Measurements from ENCODE around the gene PER2. TPM values are rescaled to one million over a fixed set of nuclear protein-coding genes. Genes with fewer than 3 reads are reported as not detected.

PER2 gene
- polyA plus RNA-seq, 4 donors, result 2.2 to 16.5 (median 4.1) TPM

DNA sequence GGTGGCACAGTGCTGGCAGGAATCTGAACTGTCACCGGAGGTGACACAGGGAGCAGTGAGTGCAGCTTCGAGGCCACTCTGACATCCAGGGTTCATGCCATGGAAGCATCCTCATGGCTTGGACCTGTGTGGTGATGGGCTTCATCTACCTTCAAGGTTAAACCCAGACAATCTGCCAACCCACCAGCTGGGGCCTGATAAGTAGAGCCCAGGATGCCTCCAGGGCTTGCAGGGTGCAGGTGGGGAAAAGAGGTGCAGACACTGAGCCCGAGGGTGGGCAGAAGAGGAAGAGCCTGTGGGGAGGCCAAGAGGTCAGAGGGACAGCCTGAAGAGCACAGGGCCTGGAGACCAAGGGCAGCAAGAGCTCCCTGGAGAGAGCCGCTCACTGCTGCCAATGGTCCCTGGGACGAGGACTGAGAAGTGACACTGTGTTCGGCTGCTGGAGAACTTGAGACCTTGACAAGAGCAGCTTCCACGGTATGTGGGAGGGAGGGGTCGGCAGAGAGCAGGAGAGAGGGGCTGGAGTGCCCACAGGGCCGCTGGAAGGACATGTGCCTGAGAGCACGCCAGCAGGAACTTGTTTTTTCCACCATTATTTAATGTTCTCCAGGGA is 40.5 kb downstream of the PER2 start:
- DNase-seq, result no peak
- WGBS, 3 donors, result 80 to 88% (median 87%) methylated on average over 10 of the region's 10 CpGs
- Histone ChIP-seq H3K9me3 (ENCODE audit: control insufficient read depth in 2 of 2, insufficient read depth in 1 of 2, low read depth in 1 of 2, low read length in 1 of 2) (no peaks in the 10 kb centered on the region), H3K4me1 (ENCODE audit: control insufficient read depth in 3 of 3, insufficient read depth in 2 of 3, low read depth in 1 of 3, low read length in 2 of 3) (peaks cover 0 to 7% (median 0%) of the 10 kb centered on the region in 3 donors), H3K27ac (ENCODE audit: low read depth in 1 of 3, low read length in 2 of 3) (no peak overlapping the region), H3K4me3 (ENCODE audit: low read depth in 1 of 3, low read length in 3 of 3) (no peak overlapping the region), H3K27me3 (ENCODE audit: control insufficient read depth in 3 of 3, insufficient read depth in 3 of 3, low read length in 3 of 3) (no peaks in the 10 kb centered on the region), H3K36me3 (ENCODE audit: control insufficient read depth in 3 of 3, insufficient read depth in 2 of 3, low read depth in 1 of 3, low read length in 3 of 3) (peaks cover 3 to 73% (median 12%) of the 10 kb centered on the region in 3 donors)
- no peak for FAIRE-seq

DNA sequence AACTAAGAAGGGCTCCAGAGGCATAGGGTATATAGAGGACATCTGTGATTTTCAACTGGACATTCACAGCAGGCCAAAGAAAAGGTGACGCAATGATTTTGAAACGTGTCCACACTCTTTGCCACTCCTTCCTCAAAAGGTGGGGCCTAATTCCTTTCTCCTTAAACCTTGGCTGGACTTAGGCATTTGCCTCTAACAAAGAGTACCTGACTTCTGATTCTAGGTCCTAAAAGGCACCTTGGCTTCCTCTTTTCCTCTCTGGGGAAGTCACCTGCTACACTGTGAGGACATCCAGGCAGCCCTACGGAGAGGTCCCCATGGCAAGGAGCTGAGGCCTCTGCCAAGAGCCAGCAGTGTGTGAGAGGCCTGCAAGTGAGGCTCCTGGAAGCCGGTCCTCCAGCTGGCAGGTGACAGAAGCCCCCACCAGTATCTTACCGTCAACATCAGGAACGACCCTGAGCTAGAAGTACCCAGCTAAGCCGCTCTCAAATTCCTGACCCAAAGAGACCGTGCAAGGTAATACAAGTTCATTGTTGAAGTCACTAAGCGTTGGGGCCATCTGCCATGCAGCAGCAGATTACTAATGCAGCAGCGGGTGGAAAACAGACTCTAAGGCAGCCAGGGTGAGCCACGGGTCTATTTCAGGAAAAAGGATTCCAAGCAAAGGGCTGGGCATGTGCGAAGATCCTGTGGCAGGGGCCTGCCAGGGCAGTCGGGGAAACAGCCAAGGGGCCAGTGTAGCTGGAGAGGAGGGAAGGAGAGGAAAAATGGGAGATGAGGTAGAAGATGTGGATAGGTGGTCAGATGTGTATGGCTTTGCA is 41.2 kb downstream of the PER2 start:
- DNase-seq, result peak in 1 of 2 donors; percentile 29
- Histone ChIP-seq H3K36me3 (ENCODE audit: control insufficient read depth in 3 of 3, insufficient read depth in 2 of 3, low read depth in 1 of 3, low read length in 3 of 3) (peaks cover 3 to 65% (median 9%) of the 10 kb centered on the region in 3 donors), H3K27me3 (ENCODE audit: control insufficient read depth in 3 of 3, insufficient read depth in 3 of 3, low read length in 3 of 3) (no peaks in the 10 kb centered on the region), H3K9me3 (ENCODE audit: control insufficient read depth in 2 of 2, insufficient read depth in 1 of 2, low read depth in 1 of 2, low read length in 1 of 2) (no peaks in the 10 kb centered on the region), H3K4me3 (ENCODE audit: low read depth in 1 of 3, low read length in 3 of 3) (no peak overlapping the region), H3K4me1 (ENCODE audit: control insufficient read depth in 3 of 3, insufficient read depth in 2 of 3, low read depth in 1 of 3, low read length in 2 of 3) (peaks cover 0 to 15% (median 0%) of the 10 kb centered on the region in 3 donors), H3K27ac (ENCODE audit: low read depth in 1 of 3, low read length in 2 of 3) (no peak overlapping the region)
- 71 to 87% (median 77%) methylated on average over 13 of the region's 13 CpGs for WGBS, 3 donors
- FAIRE-seq, result no peak

DNA sequence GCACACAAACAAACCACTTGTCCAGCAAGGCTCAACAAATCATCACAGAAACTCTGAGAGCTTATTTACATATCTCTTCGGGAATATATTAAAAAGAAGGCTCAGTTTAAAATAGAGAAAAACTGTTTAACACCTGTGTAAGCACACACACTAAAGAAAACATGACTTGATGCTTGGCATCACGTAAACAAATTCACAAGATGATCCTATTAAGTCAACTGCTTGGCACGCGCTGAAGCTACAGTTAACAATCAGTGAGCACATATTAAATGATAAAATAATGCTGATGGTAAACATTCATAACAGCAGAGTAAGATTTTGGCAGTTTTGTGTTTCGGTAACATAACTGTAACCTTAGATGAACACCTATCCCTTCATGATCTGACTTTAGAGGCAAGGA is 44.3 kb downstream of the PER2 start:
- DNase-seq (no peak), FAIRE-seq (no peak)
- H3K27me3 ChIP-seq (ENCODE audit: control insufficient read depth in 3 of 3, insufficient read depth in 3 of 3, low read length in 3 of 3), result no peaks in the 10 kb centered on the region
- H3K36me3 ChIP-seq (ENCODE audit: control insufficient read depth in 3 of 3, insufficient read depth in 2 of 3, low read depth in 1 of 3, low read length in 3 of 3), result peaks cover 0 to 36% (median 5%) of the 10 kb centered on the region in 3 donors
- WGBS, 3 donors, result 89 to 91% (median 90%) methylated on average over 5 of the region's 5 CpGs
- H3K27ac ChIP-seq (ENCODE audit: low read depth in 1 of 3, low read length in 2 of 3), result no peak overlapping the region
- H3K9me3 ChIP-seq (ENCODE audit: control insufficient read depth in 2 of 2, insufficient read depth in 1 of 2, low read depth in 1 of 2, low read length in 1 of 2), result no peaks in the 10 kb centered on the region
- no peak overlapping the region for H3K4me3 ChIP-seq (ENCODE audit: low read depth in 1 of 3, low read length in 3 of 3)
- H3K4me1 ChIP-seq (ENCODE audit: control insufficient read depth in 3 of 3, insufficient read depth in 2 of 3, low read depth in 1 of 3, low read length in 2 of 3), result peaks cover 0 to 26% (median 3%) of the 10 kb centered on the region in 3 donors

DNA sequence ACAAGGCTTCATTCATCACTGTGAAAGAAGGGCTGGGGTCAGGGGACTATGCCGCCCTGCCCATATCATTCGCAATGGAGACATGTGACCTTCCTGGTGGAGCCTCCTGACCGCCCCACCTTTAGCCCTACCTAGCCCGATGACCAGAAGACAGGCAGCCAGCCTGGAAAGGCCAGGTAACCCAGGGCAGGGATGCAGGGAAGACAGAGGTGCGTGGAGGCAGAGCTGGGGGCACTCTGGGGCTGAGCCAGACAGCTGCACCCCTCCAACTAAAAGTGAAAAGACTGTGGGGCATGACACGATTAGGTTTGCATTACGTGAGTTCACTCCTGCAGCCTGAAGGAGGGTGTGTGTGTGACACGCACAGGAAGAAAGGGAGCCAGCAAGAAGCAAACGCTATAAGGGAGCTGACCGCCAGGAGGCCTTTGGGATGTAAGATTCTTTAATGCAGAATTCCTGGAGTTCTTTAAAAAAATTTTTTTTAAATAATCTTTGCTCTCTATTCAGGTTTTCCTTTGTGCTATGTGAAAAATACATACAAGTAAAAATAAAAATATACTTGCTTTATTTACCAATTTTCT is 44.8 kb downstream of the PER2 start:
- peaks cover 0 to 5% (median 0%) of the 10 kb centered on the region in 3 donors for H3K27me3 ChIP-seq (ENCODE audit: control insufficient read depth in 3 of 3, insufficient read depth in 3 of 3, low read length in 3 of 3)
- H3K36me3 ChIP-seq (ENCODE audit: control insufficient read depth in 3 of 3, insufficient read depth in 2 of 3, low read depth in 1 of 3, low read length in 3 of 3), result peaks cover 0 to 32% (median 5%) of the 10 kb centered on the region in 3 donors
- peaks cover 0 to 29% (median 3%) of the 10 kb centered on the region in 3 donors for H3K4me1 ChIP-seq (ENCODE audit: control insufficient read depth in 3 of 3, insufficient read depth in 2 of 3, low read depth in 1 of 3, low read length in 2 of 3)
- 53 to 69% (median 57%) methylated on average over 10 of the region's 10 CpGs for WGBS, 3 donors
- FAIRE-seq (no peak), DNase-seq (no peak)
- H3K4me3 ChIP-seq (ENCODE audit: low read depth in 1 of 3, low read length in 3 of 3), result no peak overlapping the region
- H3K27ac ChIP-seq (ENCODE audit: low read depth in 1 of 3, low read length in 2 of 3), result peak overlapping the region in 2 of 3 donors; percentile 22 to 86
- H3K9me3 ChIP-seq (ENCODE audit: control insufficient read depth in 2 of 2, insufficient read depth in 1 of 2, low read depth in 1 of 2, low read length in 1 of 2), result peaks cover 0 to 4% of the 10 kb centered on the region in 2 donors

DNA sequence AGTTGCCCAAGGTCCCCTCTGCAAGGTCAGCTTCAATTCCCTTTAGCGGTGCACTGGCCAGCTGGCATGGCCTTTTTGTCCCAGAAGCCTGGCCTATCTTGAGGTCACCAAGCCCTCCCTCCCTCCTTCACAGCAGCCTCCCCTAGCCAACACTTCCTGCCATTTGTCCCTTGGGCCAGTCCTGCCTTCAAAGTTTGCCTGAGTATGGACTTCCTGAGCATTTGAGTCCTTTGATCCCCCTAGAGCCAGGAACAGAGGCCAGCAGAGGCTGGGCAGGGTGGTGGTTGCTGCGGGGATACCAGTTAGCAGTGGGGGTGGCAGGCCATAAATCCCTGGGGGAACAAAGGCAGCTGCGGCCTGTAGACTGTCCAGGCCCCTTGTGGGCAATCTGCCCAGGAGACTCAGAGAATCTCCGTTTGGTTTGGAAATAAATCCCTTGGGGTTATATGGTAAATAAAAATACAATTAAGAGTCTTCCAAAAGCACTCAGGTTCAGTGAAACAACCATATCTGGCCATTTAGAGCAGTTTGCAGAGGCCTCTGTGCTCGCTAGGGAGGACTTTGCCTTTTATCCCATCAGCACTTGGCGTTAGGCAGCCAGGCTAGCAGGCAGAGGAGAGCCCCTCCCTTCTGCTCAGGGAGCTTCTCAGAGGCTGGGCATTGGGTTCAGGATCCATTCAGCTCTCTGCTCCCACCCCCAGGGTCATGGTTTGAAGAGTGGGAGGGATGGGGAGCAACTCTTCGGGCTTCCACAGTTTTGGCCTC is 45.5 kb downstream of the PER2 start:
- WGBS, 3 donors, result 22 to 40% (median 24%) methylated on average over 7 of the region's 7 CpGs

DNA sequence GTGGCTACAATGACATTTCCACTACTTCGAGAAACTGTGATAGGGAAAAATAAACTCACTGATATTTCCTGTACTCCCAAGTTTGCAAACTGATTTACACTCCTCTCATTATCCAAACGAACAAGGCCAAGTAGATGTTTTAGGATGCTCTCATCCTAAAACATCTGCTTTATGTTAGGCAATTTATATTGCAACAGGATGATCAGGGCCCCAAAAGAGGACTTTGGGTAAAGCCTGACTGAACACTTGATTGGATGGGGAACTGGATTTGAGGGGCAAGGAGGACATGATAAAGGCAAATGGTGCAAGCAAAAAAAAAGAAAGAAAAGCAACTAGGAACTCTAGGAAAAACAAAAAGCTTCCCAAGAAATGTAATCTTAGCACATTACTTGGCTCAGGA is 46.4 kb downstream of the PER2 start:
- peak overlapping the region in 1 of 3 donors; percentile 86 for H3K27ac ChIP-seq (ENCODE audit: low read depth in 1 of 3, low read length in 2 of 3)
- peaks cover 0 to 5% of the 10 kb centered on the region in 2 donors for H3K9me3 ChIP-seq (ENCODE audit: control insufficient read depth in 2 of 2, insufficient read depth in 1 of 2, low read depth in 1 of 2, low read length in 1 of 2)
- no peak overlapping the region for H3K4me3 ChIP-seq (ENCODE audit: low read depth in 1 of 3, low read length in 3 of 3)
- 68 to 74% (median 74%) methylated on average over 2 of the region's 2 CpGs for WGBS, 3 donors
- peaks cover 0 to 29% (median 3%) of the 10 kb centered on the region in 3 donors for H3K4me1 ChIP-seq (ENCODE audit: control insufficient read depth in 3 of 3, insufficient read depth in 2 of 3, low read depth in 1 of 3, low read length in 2 of 3)
- no peak for FAIRE-seq
- peaks cover 0 to 19% (median 0%) of the 10 kb centered on the region in 3 donors for H3K36me3 ChIP-seq (ENCODE audit: control insufficient read depth in 3 of 3, insufficient read depth in 2 of 3, low read depth in 1 of 3, low read length in 3 of 3)
- no peak for DNase-seq
- peaks cover 0 to 16% (median 0%) of the 10 kb centered on the region in 3 donors for H3K27me3 ChIP-seq (ENCODE audit: control insufficient read depth in 3 of 3, insufficient read depth in 3 of 3, low read length in 3 of 3)

More for the DNA sequence above, 45.5 kb downstream of the PER2 start:
- Histone ChIP-seq H3K36me3 (ENCODE audit: control insufficient read depth in 3 of 3, insufficient read depth in 2 of 3, low read depth in 1 of 3, low read length in 3 of 3) (peaks cover 0 to 28% (median 4%) of the 10 kb centered on the region in 3 donors), H3K27ac (ENCODE audit: low read depth in 1 of 3, low read length in 2 of 3) (peak overlapping the region in 2 of 3 donors; percentile 22 to 86), H3K4me1 (ENCODE audit: control insufficient read depth in 3 of 3, insufficient read depth in 2 of 3, low read depth in 1 of 3, low read length in 2 of 3) (peaks cover 0 to 29% (median 3%) of the 10 kb centered on the region in 3 donors), H3K4me3 (ENCODE audit: low read depth in 1 of 3, low read length in 3 of 3) (no peak overlapping the region), H3K9me3 (ENCODE audit: control insufficient read depth in 2 of 2, insufficient read depth in 1 of 2, low read depth in 1 of 2, low read length in 1 of 2) (peaks cover 0 to 5% of the 10 kb centered on the region in 2 donors), H3K27me3 (ENCODE audit: control insufficient read depth in 3 of 3, insufficient read depth in 3 of 3, low read length in 3 of 3) (peaks cover 0 to 11% (median 0%) of the 10 kb centered on the region in 3 donors)
- DNase-seq (peak; percentile 72 to 80), FAIRE-seq (no peak)

DNA sequence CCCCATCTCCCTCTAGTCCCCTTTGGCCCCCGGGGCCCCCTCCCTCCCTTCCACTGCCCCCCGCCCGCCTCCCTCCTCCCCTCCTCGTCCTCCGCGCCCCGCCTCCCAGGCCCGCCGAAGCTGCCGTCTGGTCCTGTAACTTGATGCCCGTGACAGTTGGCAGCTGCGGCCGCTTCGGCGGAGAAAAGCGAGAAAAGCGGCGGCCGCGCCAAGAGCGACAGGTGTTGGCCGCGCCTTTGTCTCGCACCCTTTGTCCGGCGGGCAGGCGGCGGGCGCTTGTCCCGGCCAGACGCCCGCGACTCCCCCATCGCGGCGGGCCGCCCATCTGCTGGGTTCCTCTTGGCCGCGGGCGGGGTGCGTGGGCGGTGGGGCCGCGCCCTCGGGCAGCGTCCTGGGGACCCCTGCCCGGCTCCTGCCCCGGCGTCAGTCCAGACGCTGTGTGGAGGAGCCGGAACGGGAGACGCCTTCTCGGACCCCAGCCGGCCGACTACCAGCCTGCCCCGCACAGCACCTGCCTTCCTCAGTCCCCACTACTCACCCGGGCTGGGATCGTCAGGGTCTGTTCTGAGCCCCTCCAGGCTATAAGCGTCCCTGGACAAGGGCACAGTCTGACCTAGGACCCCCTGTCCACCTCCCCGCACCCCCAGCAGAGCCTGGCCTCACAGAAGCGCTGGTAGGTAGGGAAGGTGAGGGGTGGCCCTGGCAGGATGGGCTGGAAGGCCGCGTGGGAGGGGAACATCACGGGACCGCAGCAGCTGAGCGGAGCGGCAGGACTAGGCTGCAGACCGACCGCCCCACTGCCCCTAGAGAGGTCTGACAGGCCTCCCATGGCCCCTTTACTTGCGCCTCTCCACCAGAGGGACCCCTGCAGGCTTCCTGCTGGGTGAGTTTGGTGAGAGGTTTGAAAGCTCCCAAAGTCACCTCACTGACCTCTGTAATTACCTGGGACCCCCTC is 47.4 kb downstream of the PER2 start:
- H3K4me1 ChIP-seq (ENCODE audit: control insufficient read depth in 3 of 3, insufficient read depth in 2 of 3, low read depth in 1 of 3, low read length in 2 of 3), result peaks cover 0 to 29% (median 3%) of the 10 kb centered on the region in 3 donors
- 14 to 19% (median 17%) methylated on average over 49 to 71 of the region's 71 CpGs for WGBS, 3 donors
- peaks cover 0 to 22% (median 0%) of the 10 kb centered on the region in 3 donors for H3K27me3 ChIP-seq (ENCODE audit: control insufficient read depth in 3 of 3, insufficient read depth in 3 of 3, low read length in 3 of 3)
- H3K9me3 ChIP-seq (ENCODE audit: control insufficient read depth in 2 of 2, insufficient read depth in 1 of 2, low read depth in 1 of 2, low read length in 1 of 2), result peaks cover 0 to 5% of the 10 kb centered on the region in 2 donors
- peak overlapping the region in 2 of 3 donors; percentile 15 to 81 for H3K4me3 ChIP-seq (ENCODE audit: low read depth in 1 of 3, low read length in 3 of 3)
- DNase-seq, result peak; percentile 61 to 78
- peak overlapping the region in 2 of 3 donors; percentile 14 to 53 for H3K27ac ChIP-seq (ENCODE audit: low read depth in 1 of 3, low read length in 2 of 3)
- no peak for FAIRE-seq
- H3K36me3 ChIP-seq (ENCODE audit: control insufficient read depth in 3 of 3, insufficient read depth in 2 of 3, low read depth in 1 of 3, low read length in 3 of 3), result peaks cover 0 to 12% (median 0%) of the 10 kb centered on the region in 3 donors

All from small intestine (tissue), 7 donors.